NK-92 (cell line): ENCODE data around the gene CLCF1.

Experiments
- DNase-seq: peaks from one replicate; lab custom pipeline; 2025; ENCODE audit not compliant: unreplicated experiment; lab: John Stamatoyannopoulos, UW

CLCF1 gene

DNA sequence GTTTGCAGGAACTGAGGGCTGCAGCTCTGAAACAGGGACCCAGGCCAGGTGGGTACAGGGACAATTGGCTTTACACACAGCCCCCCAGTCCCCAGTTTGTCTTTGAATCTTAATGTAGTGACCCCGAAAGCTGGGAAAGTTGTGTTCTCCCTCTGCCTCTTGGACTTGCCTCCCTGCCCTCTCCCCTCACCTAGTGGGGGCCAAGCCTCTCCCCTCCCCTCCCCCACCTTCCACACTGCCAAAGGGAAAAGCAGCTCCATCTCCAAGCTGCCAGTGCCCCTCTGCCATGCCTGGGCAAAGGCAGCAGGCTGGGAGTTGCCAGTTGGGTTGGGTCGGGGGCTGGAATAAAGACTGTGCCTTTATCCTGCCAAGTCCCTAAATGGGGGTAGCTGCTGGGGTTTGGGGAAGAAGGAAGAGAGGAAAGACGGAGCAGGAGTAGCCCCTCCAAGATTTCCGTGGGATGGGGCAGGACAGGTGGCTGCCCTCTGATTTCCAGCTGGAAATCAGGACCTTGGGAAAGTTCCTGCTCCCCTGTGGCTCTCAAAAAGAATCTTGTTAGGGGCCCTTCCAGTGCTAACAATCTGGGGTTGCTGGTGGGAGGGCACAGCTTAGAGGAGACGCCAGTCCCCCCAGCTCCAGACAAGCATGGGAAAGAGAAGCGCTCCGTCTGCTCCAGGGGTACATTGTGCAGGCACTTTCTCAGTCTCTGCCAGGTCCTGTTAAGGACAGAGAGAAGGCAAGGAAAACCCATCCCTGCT, 2.8 kb upstream of the CLCF1 start:
- DNase-seq: no peak

DNA sequence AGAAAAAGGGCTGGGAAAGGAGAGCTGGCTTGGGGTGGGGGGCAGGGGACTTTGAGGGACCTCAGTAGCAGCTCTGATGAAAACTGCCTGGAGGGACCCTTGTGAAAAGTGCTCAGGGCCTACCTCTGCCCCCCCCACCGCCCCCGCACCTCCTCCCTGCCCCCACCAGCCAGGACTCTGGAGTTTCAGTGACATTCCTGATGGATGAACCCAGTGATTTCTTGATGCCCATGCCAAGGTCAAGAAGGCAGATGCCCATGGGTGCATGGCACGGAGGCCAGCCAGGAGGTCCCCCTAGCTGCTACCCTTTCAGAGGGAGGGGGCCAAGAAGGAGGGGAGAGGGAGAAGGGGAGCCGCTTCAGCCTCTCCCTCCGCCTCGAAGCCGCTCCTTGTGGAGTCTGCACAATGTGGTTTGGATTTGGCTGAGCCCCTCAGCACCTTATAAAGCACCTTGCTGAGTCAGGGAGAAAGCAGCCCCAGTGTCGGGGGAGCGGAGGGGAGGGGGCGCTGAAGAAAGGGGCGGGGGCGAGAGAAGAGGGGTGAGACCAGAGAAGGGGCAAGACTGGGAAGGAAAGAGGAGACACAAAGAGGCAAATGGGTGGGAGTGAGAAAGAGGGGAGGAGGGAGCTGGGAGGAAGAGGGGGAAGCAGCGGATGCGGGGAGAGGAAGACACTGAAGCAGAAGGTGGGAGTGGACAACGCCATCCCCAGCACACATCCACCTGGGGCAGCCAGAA, 2.1 kb upstream of the CLCF1 start:
- DNase-seq: no peak

DNA sequence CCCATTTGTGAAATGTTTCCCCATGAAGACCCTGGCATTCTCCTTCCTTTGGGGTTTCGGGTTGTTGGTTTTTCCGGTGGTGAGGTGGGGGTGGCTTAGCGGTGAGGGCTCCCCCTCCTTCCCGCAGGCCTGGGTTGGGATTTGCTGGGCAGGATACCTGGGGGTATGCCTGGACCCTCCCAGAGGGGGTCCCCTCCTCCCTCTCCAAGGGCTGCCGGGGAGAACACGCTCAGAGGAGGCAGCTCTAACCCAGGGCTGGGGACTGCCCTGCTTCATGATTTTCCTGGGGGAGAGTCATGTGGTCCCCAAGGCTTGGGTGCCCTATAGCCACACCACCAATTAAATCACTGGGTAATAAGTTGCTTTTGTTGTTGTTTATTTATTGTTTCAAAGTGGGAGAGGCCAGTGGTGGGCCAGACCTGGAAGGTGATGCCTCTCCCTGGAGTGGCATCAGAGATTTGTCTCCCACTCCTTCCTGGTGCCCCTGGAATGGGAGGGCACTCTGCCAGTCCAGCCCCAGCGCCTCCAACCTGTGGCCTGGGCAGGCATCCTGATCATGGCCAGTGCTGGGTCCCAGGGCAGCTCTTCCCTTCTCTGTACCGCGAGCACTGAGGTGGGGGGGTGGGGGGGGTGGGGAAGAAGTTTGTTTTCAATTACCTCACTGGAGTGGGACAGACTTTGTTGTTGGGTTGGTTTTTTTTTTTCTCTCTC, 1.3 kb upstream of the CLCF1 start:
- no peak for DNase-seq

DNA sequence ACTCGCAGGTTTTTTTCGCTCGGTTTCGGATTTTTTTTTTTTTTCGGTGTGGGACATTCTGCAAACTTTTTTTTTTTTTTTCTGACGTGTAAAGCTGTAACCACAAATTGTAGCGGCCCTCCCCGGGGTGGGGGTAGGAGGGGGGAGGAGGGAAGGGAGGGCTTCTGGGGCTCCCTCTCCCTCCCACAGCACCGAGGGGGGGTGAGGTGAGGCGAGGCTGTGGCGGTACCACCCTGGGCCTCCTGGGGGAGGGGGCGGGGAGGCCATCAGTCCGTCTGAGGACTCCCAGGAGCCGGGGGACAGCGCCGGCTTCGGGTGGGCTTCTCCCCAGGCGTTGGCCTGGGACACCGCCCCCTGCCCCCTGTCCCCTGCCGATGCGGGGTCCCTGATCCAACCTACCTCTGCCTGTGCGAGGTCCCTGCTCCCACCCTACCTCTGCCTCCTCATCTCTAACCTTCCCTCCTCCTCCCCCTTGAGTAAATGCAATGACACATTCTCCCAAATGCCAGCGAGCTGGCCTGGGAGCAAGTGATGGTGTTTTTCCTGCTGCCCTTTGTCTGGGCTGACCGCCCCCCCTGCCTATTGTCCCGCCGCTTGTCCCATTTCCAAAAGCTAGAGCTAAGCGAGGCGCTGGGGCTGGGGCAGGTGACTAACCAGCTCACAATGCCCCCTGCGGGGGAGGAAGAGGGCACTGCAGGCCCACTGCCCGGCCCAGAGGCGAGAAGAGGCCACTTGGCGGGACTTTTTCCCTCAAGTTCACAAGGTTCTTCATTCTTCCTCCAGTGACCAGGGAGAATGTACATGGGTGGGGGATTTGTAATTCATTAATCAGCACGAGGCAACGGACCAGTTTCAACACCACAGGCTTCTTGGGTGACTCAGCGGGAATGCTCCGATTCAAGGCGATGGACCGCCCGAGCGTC, 511 bp upstream of the CLCF1 start:
- DNase-seq: peak; percentile 30

DNA sequence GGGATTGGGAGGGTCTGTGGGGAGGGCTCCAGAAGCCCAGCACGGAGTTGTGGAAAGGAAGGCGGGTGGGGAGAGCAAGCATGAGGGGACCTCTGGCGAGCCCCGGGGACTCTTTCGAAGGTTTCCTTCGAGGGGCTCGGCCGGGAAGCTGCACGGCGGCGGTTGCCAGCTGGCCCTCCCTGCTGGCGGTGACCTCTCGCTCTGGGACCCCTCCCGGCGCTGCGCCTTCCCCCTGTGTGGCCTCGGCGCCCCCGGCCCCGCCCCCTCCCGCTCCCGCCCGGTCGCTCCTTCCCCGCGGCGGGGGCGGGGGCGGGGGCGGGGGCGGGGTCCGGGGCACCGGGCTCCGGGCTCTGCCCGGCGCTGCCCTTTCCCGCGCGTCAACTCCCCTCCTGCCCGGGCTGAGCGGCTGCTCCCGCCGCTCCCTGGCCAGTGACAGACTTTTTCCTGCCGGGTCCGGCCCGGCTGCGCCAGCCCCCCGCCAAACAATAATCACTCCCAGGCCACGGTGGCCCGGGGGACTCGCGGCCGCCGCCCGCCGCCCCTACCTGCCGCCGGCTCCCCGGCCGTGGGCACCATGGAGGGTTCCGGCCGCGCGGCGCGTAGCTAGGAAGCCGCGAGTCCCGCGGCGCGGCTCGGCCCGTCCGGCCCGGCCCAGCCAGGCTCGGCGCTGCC, 941 bp downstream of the CLCF1 start:
- no peak for DNase-seq

DNA sequence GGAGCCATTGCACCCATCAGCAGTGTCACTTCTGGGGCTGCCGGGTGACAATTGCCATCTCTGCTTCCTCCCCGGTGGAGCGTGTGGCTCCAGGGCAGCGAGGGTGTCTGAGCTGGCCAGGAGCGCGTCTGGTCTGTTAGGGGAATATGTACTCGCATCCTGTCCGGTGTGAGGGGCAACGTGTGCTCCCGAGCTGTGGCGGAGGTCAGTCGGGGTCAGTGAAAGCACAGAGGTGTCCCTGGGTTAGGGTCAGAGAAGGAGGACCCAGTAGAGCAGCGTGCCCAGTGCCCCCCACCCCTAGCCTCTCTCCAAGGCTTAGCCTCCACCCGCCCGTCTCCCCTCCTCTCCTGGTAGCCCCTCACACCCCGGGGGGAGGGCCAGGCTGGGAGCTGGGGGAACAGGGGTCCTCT, 1.5 kb downstream of the CLCF1 start:
- DNase-seq: no peak

DNA sequence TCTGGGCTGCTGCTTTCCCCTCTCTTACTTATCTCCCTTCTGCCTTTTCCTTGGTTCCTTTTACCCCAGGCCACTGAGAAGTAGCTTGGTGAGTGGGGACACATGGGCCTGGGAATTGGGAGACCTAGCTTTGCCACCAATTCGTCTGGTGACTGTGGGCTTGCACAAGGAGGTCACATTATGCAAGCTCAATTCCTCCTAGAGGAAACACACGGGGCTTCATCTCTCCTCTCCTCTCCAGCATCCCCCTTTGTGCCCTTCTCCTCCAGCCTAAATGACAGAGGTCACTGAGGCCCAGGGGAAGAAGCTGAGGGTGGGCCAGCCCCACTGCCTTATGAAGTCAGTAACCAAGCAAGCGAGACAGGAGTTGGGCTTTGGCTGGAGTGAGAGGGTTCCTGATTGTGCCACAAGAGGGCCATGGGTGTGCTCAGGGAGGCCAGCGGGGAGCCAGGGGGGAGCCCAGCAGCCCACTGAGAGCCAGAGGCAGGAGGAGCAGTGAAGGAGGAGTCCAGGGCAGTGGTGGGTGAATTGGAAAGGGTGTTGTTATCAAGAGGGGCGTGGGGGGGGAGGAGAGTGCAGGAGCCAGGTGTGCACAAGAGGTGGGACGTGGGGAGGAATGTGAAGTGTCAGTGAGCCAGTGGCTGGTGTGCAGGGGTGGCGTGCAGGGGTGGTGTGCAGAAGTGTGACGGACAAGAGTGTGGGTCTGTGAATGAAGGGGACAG, 2.0 kb downstream of the CLCF1 start:
- no peak for DNase-seq

DNA sequence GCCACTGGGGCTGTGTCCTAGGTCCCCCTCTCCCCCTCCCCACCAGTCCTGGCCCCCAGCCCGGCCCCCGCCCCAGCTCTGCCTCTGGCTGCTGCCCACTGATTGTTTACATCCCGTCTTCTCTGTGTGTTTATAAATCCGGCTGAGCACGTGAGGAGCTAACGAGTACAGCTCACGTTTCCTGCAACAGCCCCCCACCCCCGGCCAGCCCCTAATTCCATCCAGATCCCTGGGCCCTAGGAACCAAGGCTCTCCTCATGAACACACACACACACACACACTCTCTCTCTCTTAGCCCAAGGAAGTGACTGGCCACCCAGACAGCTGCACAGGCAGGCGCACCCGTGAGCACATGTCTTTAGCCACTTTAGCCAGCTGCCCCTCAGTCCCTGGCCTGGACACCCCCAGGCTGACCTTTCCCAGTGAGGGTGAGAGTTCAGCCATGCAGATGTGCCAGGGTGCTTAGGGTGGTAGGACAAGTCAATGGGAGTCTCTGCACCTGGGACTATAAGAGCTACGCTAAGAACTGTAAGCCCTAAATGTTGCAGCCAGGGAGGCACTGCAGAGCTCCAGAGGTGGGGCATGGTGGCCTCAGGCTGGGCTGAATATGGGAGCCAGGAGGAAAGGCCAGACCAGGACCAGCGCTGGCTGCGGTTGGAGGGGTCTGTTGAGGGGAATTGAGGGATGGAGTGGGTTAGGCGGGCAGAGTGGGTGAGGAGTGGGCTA, 2.9 kb downstream of the CLCF1 start:
- DNase-seq: no peak

DNA sequence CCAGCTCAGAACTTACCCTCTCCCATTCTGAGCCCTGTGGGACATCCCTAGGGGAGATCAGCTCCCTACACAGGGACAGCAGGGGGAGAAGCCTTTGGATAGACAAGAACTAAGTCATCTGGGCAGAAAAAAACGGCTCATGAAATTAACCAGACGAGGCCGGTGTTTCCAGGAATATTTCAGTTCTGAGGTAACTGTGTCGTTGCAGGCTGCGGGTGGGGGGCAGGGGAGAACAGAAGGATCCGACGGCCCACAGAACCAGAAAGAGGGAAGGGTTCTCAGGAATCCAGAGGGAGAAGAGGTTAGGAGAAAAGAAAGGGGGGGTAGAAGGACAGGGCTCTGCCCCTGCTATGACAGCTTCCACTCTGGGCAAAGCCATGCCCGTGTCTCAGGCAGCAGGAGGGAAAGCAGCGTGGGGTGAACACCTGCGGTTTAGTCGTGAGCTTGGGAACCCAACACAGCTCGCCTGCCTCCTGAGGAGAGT, 3.6 kb downstream of the CLCF1 start:
- DNase-seq: no peak

DNA sequence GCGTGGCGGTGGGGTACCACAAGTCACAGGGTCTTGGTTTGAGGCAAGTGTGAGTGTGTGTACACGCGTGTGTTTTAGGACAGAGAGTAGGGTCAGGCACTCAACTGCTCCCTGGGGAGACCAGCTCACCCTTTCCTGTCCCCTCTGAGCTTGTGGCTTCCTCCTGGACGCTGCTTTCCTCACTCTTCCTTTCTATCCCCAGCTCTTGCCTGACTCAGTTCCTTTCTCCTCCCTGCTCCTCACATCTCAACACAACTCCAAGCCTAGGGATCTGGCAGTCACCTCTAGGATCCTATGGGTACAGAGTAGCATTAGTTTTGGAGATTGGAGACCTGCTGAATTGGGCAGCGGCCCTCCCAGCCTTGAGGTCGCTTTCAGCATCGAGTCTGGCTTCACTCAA, 4.1 kb downstream of the CLCF1 start:
- DNase-seq: no peak

DNA sequence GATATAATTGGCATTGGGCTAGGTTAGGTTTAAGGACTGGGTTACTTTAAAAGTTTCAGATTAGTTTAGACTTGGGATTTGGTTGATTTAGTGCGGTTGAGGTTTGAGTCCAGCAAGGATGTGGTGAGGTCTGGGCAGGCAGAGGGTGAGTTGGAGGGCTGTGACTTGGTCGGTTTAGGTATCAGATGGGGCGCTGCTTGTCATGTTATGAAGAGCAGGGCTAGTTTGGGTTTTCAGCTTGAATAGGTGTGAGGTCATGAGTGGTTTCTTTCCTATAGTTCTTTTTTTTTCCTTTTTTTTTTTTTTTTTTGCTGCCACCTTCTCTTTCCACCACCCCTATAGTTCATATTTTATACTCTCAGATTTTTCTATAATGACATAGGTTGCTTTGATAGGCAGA, 4.8 kb downstream of the CLCF1 start:
- no peak for DNase-seq

DNA sequence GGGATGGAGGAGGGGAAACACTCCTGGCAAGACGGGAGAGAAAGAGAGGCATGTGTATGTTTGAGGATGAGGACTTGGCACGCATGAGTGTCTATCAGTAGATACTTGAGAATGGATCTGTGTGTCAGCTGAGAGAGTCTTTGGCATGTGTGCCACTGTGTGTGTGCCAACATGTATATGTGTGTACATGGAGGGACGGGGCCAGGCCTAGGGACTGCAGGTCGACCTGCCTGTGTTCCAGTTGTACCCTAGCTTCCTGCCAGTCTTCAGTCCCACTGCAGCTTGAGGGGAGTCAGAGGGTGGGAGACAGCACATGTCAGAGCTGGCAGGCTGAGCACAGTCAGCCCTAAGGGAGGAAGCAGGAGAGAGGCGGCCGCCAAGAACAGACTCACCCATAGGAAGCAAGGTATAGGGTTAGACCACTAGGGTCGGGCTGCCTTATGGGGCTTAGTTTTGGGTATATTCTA, 5.6 kb downstream of the CLCF1 start:
- DNase-seq: no peak

DNA sequence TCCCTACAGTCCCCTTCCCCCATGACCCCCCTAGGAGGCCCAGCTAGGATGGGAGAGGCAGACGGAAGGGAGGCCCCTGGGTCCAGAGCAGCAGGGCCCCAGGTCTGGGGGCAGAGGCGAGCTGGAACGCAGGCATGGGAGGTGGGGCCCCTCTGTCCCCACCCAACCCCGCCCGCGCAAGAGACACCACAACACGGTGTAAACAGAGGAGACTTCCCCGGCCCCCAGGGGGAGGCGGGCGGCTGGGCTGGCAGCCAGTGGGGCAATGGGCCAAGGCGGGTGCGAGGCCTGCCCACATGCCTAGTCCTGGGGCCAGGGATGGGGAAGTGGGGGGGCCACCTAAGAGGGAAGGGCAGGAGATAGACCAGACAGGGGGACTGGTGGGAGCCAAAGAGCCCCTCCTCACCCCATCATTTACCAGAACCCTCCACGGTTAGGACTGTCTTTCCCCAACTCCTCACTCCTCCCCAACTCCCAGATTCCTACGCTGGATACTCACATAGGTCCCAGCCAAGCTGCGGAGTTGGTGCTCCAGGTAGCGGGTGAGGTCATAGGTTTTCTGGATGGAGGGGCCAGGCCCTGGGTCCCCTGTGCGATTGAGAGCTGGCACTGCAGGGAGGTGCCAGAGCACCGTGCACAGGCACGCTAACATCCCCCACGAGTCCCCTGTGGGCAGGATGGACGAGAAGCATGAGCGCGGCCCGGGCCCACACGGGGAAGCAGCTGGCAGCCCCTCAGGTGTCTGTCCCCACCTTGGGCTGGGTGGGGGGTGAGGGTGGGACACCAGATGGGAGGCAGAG, 6.2 kb downstream of the CLCF1 start:
- no peak for DNase-seq

DNA sequence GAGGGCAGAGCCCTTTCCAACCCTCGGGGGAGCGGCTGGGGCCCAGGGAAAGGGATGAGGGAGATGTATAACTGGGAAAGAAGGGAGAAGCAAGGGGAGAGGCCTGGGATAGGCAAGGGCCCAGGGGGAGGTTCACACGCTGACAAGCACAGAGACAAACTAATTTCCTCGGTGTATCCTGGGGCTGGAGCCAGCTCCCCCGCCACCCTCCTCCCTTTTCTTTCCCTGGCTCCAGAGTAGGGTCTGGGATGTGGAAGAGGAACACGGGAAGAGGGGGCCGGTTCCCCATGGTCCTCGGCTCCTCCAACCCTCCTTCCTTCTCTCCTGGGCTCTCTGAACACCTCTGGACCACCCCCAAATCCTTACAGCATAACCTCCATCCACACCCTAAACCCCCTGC, 6.9 kb downstream of the CLCF1 start:
- no peak for DNase-seq

DNA sequence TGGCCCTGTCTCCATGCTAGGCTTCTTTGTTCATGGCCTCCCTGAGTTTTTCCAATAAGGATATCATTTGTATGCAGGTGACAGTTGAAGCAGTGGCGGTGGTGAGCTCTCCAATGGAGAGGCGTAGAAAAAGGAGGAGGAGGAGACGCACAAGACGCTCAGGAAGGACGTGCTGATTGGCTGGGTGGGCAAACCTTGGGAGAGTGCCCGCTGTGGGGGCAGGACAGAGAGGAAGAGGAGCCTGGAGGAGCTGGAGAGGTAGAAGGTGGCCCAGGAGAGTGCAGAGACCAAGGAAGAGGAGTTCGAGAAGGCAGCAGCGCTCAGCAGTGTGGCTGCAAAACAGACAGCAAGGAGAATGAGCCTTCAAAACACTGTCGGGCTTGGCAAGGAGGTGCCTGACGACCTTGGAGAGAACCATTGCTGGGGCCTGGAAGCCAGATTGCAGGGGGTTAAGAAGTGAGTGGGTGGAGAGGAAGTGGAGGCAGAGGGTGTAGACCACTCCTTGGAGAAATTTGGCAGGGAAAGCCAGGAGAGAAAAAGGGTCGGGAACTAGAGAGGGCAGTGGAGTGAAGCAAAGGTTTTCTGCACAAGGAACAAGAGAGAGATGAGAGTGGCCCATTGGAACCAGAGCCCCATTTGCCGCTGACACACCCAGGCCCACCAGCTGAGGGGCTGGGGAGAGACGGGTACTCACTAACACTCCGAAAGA, 7.5 kb downstream of the CLCF1 start:
- no peak for DNase-seq

DNA sequence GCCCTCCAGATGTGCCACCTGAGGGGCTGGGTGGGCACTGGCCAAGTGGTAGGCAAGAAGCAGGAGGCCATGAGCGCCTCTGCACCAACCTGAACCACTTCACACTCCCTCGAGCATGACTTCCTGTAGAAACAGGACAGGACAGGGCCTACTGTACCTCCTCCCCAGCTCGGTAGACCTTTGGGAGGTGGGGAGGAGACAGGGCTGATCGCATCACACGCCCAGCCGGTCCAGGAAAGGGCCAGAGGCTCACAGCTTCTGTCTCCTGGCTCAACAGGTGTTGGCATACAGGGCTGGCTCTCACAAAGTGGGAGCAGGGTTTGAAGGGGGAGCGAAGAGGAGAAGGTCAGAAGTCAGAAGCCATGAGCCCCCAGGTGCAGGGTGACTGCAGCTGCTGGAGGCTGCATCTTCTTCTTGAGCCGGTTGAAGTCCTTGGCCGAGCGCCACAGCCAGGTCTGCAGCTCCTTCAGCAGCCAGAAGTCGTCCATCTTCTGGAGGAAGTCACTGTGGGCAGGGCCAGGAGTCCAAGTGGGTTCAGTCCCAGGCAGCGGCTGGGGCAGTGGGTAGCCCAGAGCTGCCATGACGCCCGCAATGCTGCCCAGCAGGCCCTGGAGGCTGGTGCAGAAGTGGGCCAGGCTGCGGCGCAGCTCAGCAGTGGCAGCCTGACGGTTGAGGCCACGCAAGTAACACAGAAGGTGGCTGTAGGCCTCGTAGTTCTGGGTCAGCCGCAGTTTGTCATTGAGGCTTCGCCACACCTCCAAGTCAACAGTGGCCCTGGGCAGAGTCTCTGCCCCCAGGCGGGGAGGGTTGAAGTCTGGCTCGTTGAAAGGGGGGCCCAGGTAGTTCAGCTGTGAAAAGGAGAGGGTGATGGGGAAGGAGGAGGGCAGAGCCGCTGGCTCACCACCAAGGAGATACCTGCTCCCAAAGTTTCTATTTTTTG, 8.3 kb downstream of the CLCF1 start:
- DNase-seq: no peak
